HG03442 (cell line): ENCODE measurements around the gene HACL1.

Experiments
- ATAC-seq: cut with Tn5 transposase; IDR thresholded peaks from one replicate; pipeline ENCODE4 v1.9.1; 2021; ENCODE audit warnings: mild to moderate bottlenecking, moderate library complexity; ENCODE audit not compliant: unreplicated experiment

Gene HACL1

GRCh38 chr3:15531346-15531745 is 70.0 kb downstream of the HACL1 start:
- ATAC-seq: no peak

- no peak for ATAC-seq
Observed at GRCh38 chr3:15528854-15529537, 72.4 kb downstream of the HACL1 start.

GRCh38 chr3:15527031-15527459 is 74.3 kb downstream of the HACL1 start:
- no peak for ATAC-seq

GRCh38 chr3:15525790-15526189 is 75.6 kb downstream of the HACL1 start:
- no peak for ATAC-seq

- ATAC-seq: no peak
Observed at GRCh38 chr3:15523660-15524417, 77.5 kb downstream of the HACL1 start.

GRCh38 chr3:15522016-15522415 is 79.4 kb downstream of the HACL1 start:
- ATAC-seq: no peak

GRCh38 chr3:15521573-15521965 is 79.8 kb downstream of the HACL1 start, which contains the start of gene COLQ:
TSS of gene COLQ (minus strand) at chr3:15521706. CDS start at chr3:15521625, 81 bp downstream.
- no peak for ATAC-seq

GRCh38 chr3:15520804-15521572 is 80.4 kb downstream of the HACL1 start:
- ATAC-seq: no peak

- ATAC-seq: no peak
Observed at GRCh38 chr3:15520185-15520584, 81.2 kb downstream of the HACL1 start.

GRCh38 chr3:15519096-15519495 is 82.3 kb downstream of the HACL1 start:
- ATAC-seq: no peak

- ATAC-seq: no peak
Observed at GRCh38 chr3:15514663-15515340, 86.6 kb downstream of the HACL1 start.

- no peak for ATAC-seq
Observed at GRCh38 chr3:15513810-15514662, 87.3 kb downstream of the HACL1 start.

- ATAC-seq: no peak
Observed at GRCh38 chr3:15513116-15513515, 88.3 kb downstream of the HACL1 start.

- no peak for ATAC-seq
Observed at GRCh38 chr3:15512166-15512565, 89.2 kb downstream of the HACL1 start.

- no peak for ATAC-seq
Observed at GRCh38 chr3:15511156-15511555, 90.2 kb downstream of the HACL1 start.
